ENCODE measurements around the gene ZBTB20.

ZBTB20 gene

DNA sequence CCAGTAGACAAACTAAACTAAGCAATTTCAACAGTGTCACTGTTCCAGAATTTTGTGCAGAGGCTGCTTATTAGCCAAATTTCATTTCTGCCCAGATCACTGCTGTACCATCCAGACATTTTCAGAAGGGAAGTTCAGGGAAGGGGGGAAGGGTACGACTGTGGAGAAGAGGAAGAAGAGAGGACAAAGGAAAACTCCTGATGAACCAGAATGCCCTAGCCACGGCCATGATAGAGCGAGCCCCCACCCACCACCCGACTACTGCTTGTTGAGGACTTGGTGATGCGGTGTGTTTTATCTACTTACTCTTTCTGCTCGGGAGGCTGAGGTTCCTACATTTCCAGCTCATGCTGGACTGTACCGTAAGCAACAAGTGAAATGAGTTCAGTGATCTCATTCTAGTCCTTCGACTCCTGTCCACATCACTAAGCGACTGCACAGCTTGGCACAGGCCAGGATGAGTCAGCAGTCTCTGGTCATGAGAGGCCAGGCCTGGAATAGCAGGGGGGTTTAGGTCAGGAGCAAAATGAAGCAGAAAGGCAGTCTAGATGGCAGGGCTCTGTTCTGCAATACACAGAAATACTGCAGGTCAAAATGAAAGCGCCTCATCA lies 522.4 kb downstream of the ZBTB20 start:
- peak; percentile 83 for DNase-seq (ENCODE audit: low spot score)

GRCh38 chr3:114624047-114624445 lies 523.0 kb downstream of the ZBTB20 start:
- DNase-seq (ENCODE audit: low spot score), result peak; percentile 42

- DNase-seq (ENCODE audit: low spot score), result no peak
These were observed 523.6 kb downstream of the ZBTB20 start for GRCh38 chr3:114623420-114624046.

DNA sequence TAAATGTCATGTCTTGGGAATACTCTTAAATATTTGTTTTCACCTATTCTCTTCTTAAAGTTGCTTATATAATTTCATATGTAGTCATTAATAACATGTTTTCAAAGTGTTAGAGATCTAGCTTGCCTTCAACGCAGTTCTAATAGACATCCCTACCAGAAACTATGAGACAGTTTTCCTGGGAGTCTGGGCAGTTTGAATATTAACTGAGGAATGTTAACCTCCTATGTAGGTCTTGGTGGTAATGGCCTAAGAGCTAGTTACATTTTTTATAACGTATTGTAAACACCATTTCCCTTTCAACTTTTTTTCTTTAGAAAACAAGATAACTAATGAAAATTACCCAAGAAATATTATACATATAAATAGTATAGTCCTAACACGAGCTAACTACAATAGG lies 525.1 kb downstream of the ZBTB20 start:
- no peak for DNase-seq (ENCODE audit: low spot score)

DNA sequence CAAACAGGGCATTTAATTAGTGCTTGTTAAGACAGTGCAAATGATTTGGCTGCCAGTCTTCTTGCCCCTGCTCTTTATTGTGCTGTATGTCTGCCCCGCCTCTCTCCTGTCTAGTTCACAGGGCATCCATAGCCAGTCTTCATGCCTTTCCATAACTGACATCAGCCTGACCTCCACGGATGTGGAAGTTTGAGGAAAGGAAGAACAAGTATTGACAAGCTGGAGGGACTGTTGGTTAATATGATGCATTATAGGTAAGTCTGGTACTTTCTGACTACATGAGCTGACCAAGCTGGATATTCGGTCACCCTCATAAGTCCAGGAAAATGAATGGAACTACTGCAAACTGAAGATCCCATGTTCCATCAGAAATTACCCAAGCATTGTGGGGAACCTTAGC lies 527.3 kb downstream of the ZBTB20 start:
- DNase-seq (ENCODE audit: low spot score), result no peak

- no peak for DNase-seq (ENCODE audit: low spot score)
These were observed 531.5 kb downstream of the ZBTB20 start for GRCh38 chr3:114615523-114616085.

- DNase-seq (ENCODE audit: low spot score), result no peak
These were observed 537.0 kb downstream of the ZBTB20 start for GRCh38 chr3:114609973-114610630.

GRCh38 chr3:114608293-114608692 lies 538.8 kb downstream of the ZBTB20 start:
- DNase-seq (ENCODE audit: low spot score), result peak; percentile 84

- no peak for DNase-seq (ENCODE audit: low spot score)
These were observed 540.8 kb downstream of the ZBTB20 start for GRCh38 chr3:114606336-114606735.

GRCh38 chr3:114600571-114600970 lies 546.5 kb downstream of the ZBTB20 start:
- no peak for DNase-seq (ENCODE audit: low spot score)

GRCh38 chr3:114597871-114598270 lies 549.2 kb downstream of the ZBTB20 start:
- no peak for DNase-seq (ENCODE audit: low spot score)

DNA sequence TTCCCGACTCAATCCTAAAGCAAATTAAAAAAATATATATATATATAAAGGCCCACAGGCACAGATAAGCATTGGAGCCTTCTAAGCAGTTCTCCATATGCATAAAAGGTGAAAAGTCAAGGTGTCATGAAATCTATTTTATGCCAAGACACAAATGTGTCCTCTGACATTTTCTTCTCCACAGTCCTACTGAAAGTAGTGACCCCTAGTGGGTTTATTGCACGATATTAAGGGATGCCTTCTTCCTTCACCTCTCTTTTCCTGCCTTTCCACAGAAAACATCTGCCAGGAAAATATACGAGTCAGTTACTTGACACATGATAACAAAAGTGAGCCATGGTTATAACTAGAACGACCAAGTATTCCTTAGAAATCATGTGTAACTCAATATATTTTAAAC lies 550.1 kb downstream of the ZBTB20 start:
- DNase-seq (ENCODE audit: low spot score), result no peak

DNA sequence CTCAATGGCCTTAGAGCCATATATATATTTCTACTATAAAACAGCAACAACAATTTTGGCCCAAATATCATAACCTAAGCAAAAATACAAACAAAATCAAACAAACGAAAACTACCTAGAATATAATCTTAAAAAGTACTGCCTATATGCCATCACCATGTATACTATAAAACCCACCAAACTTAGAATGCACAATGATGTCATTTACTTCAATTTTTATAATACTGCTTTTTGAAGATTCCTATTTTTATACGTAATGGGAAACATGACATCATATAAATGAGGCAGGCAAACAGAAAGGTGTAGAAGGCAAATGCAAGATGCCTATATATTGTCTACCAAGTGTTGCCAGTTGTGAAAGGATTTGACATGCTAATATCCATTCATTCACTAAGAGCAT lies 550.9 kb downstream of the ZBTB20 start:
- DNase-seq (ENCODE audit: low spot score), result no peak

- DNase-seq (ENCODE audit: low spot score), result no peak
These were observed 551.5 kb downstream of the ZBTB20 start for GRCh38 chr3:114595522-114596028.

DNA sequence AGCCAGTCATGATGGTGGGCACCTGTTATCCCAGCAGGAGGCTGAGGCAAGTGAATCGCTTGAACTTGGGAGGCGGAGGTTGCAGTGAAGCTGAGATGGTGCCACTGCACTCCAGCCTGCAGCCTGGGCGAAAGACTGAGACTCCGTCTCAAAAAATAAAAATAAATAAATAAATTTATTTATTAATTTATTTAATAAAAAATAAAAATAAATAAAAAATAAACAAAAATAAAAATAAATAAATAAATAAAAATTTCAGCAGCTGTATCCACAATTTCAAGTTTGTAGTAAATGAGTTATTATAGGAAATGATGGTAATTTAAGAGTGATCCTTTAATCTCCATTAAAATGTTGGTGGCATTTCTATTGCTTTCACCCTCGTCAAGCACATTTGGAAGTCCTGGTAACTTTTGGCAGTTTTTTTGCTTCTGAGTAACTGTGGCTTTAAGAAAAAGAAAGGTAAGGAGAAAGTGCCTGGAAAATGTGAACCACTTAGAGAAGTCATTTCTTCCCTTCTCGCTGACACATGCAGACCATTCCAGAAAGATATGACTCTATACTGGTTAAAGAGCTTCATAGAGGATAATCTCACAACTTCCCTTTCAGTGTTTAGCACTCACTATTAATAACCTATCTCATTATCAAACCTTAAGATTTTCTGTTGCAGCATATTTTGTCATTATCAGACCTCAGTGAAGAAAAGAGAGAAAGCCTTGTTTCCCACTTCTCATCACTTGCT lies 556.6 kb downstream of the ZBTB20 start:
- no peak for DNase-seq (ENCODE audit: low spot score)

DNA sequence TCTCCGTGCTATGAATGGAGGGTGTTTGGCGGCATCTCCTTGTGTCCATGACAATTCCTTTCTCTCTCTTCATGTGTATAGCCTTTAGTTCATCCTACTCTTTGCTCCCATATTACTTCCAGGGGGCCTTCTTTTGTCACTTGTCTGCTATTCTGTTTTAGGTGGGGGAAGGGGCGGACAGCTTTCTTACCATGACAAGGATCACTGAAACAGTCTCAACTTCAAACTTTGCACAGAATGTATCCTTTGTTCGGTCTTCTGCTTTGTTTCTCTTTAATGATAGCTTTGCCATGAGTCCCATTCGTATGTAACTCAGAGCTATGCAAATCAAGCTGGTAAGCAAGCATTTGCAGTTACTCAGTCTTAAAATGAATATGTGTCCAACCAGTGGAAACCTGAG lies 559.1 kb downstream of the ZBTB20 start:
- DNase-seq (ENCODE audit: low spot score), result no peak

- no peak for DNase-seq (ENCODE audit: low spot score)
These were observed 561.0 kb downstream of the ZBTB20 start for GRCh38 chr3:114586119-114586518.

GRCh38 chr3:114585687-114586086 lies 561.4 kb downstream of the ZBTB20 start:
- no peak for DNase-seq (ENCODE audit: low spot score)

GRCh38 chr3:114584734-114585371 lies 562.2 kb downstream of the ZBTB20 start:
- no peak for DNase-seq (ENCODE audit: low spot score)

DNA sequence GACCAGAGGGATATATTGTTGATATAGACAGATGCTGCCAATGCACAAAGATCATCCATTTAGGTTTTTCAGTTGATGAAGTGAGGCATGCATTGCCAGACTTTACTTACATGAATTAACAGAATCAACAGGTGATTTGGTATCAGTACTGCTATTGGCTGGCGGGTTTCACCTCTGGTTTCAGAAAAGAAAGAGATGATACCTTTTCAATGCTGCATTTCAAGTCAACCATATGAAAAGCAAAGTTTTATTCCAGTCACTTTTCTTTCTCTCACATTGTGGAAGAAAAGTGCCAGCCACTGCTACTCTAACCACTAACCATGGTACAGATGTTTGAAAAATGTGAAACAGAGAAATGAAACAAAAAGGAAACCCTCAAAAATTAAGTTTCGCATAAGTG lies 564.2 kb downstream of the ZBTB20 start:
- no peak for DNase-seq (ENCODE audit: low spot score)

DNA sequence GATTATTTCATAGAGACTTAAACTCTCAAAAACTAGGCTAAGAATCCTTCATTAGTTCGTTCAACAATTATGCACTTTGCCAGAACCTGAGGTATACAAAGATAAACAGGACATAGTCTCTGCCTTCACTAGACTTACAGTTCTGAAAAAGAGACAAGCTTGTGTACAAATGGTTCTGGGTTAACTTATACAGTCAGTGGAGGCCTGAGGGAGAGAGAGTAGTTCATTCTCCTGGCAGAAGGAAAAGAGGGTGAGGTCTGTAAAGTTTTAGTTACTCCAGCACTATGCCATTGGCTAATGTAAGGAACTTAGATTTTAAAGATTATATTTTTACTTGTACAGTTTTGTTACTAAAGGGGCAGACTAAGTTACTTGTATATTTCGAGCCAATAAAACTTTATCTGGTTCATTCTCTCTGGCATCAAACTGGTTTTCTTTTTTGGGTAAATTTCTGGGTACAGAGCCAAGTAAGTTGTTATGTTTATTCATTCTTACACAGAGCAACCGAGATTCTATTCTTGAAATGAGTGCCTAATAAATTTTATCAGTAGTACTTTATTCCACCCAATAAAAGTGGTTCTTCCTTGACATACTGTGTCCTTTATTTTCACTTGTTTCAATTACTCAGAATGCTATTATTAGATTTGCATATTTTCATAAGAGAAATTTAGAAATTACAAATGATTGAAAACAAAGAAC lies 574.6 kb downstream of the ZBTB20 start:
- no peak for DNase-seq (ENCODE audit: low spot score)
